Fibroblast of peridontal ligament (primary cell): ENCODE results near the gene NCKAP1.
"Not testable (repeated sequence)": the region's sequence is repeated elsewhere in the genome, so short reads cannot be mapped to it uniquely, and the experiment has no call there.

ENCODE experiments used
- DNase-seq: peaks from one replicate; pipeline ENCODE4 v3.0.0-alpha.2; 2010; ENCODE audit errors: extremely low read depth

NCKAP1 gene

DNA sequence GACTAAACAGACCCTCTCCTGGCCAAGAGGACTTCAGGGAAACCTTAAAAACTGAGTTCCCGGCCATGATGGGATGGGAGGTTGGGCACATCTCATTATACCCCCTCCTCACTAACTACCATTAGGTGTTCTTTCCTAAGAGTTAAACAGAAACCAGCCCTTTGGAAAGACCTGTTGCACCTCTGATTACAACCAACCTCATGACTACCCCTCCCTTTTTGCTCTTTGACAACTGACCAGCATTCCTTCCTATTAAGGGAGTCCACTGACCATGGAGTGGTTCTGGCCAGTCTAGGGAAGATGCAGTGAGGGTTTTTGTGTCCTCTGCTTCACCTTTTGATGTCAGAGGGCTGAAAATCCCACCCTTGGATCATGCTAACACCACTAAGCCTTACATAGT lies 127.3 kb downstream of the NCKAP1 start:
- DNase-seq, result no peak

DNA sequence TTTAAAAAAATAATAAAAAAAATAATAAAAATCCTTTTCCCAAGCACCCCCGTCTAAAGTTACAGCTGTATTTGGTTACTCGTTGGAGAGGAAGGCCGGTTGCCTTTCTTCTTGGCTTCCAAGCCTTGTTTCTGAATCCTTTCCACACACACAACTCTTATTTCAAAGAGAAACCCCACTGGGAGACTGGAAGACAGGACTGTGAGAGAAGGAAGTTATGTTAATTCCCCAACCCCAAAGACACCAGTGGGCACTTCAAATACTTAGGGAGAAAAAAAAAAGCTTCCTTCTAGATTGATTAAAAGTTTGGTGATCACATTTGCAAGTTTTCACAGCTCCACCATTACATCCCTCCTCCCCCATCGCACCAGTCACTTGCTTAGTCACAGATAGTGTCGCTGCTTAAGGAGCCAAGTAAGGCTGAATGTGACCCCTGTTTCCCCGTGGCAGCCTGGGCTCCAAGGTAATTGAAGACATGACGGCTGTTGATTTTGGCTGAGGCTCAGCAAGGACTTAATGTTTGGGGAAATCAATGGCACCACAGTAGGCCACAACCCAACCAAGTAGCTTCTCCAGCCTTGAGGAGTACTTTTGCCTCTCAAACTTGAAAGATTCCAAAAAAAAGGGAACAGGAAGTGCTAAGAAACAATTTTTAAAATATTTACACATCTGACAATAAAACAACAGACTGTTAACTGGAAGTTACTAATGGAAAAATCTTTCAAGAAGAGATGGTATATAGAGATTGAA lies 131.0 kb downstream of the NCKAP1 start:
- DNase-seq, result peak; percentile 60

DNA sequence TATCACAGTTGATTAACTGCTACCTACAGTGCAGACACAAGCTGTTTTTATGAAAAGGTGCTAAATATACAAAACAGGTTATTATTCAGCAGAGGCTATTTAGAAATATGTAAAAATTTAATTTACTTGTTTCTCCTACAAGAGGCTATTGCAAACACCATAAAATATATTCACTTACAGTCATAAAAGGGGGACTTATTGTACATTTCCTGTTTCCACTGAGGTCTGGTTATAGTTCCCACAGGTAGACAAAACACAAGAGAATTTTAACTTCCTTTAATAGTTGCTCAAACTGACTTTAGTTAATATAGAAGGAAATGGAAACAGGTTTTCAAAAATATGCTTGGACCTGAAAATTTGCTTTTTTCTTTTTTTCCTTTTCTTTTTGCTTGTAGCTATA lies 131.8 kb downstream of the NCKAP1 start:
- no peak for DNase-seq

DNA sequence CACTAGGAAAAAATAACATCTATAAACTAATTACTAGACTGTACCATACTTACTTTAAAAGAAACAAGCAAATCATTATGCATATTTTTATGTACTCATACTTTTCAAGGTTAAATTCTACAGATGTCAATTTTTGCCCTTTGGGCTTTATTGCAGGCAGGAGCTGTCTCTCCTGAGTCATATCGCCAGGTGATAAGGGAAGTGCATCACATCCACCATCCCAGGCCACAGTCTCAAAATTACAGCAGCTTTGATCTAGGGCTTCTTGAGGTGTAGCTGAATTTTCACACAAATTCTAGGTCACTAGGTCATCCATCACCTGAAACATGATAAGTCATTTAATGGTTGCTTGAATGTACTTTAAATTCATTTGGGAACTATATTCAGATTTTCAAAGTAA lies 133.4 kb downstream of the NCKAP1 start:
- DNase-seq, result no peak

DNA sequence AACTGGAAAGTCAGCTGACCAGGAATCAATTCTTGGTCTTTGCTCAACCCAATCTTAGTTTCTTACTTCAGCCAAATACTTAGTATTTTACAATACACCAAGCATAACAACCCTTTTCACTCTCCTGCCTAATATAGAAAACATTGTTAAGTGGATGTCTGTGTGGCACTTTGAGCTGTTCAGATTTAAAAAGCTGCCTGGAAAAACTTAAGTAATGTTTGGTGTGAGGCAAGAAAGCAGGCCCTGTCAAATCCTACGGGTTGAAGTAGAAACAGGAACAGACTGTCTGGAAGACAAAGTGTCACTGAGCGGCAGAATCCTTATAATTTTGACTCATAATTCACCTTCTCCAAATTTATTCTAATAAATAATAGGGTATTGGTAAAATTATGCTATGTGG lies 134.7 kb downstream of the NCKAP1 start:
- no peak for DNase-seq

DNA sequence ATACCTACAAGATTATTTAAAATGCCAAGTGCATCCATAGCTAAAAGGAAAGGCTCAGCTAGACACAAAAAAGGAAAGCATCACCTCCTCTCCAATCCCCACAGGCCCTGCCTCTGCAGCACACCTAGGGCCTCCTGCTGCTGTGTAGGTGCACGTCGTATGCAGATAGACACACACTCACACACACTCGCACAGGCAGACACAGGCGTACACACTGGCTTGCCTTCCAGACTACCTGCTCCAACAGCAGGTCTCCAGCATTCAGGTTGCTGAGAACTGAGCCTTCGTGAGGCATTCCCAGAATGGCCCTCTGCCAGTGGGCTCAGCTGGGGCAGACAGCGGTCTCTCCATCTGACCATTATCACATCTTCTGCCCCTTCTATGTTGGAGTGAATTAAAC lies 136.5 kb downstream of the NCKAP1 start:
- no peak for DNase-seq

DNA sequence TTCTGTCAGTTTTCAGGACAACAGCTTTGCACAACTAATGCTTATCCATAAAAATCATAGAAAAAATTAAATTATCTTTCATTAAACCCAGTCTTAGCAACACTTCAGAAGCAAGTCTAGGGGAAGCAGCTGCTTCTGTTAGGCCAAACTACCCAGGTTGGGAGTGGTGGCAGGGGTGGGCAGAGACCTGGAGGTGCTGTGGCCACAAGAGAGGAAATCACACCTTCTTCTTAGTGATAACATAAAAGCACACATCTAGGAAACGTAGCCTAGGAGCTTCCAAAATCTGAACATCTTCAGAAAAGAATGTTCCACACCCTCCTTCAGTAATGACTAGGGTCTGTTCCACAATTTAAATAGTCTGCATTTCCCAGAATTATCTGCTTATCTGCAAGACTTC lies 139.5 kb downstream of the NCKAP1 start:
- DNase-seq, result no peak

DNA sequence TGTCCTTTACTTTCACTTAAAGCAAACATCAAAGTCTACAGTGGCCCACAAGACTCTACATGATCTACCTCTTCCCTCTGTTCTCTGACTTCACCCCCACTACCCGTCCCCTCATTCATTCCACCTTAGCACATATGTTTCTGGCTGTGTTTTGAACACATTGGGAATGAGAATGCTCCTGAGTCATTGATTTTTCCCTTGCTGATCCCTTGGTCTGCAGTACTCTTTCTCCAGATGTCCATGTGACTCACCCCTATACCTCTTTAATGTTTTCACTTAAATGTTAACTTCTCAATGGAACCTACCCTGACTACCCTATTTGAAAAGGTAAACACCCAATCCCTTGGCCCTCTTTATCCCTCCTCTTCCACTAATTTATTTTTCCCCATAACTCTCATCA lies 141.1 kb downstream of the NCKAP1 start:
- DNase-seq, result peak; percentile 67

DNA sequence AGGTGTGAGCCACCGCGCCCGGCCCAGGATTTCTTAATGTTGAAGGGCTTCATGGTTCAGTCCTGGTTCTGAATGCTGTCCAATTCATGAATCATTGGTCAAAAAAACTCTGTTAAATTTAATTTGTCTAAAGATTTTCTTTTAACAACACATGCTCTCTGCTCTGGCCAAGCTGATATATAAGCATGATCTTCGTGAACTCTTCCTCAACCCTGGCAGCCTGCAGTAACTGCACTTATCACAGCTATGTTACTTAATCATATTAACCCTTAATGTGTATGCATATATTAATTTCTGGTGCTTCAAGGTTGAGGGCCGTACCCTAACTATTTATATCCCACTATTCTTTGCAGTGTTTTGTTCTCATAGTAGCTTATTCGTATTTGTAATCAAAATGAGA lies 142.5 kb downstream of the NCKAP1 start:
- no peak for DNase-seq

DNA sequence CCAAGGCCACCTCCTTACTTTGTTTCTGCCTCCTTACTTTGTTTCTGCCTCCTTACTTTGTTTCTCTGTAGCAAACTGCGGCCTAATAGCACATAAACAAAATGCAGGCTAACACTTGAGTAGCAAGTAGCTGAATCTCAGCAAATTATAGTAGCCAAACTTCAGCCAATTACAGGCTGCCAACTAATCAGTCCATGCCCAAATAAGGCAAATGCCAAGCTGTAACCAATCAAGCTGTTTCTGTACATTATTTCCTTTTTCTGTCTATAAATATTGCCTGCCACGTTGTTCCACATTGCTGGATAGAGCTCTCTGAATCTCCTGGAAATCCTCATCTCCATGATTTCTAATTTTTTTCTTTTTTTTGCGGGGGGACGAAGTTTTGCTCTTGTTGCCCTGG lies 143.1 kb downstream of the NCKAP1 start:
- no peak for DNase-seq

DNA sequence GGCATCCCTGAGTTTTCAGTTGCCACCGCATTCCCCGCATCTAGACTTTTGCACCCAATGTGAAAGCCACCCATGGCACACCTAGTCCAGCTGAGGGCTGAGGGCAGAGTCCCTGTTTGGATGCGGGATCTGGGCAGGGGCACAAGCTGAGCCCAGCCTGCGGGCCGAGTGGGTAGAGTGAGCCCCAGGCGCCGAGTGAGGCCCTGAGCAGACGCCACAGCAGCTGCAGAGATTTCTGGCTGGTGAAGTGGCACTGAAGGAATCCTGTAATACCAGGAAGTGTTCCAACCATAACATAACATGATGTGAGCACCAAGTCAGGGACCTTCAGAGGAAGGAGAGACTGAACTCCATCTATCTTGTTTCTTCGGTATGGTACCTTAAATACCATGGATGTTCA lies 144.1 kb downstream of the NCKAP1 start:
- DNase-seq, result peak; percentile 44

DNA sequence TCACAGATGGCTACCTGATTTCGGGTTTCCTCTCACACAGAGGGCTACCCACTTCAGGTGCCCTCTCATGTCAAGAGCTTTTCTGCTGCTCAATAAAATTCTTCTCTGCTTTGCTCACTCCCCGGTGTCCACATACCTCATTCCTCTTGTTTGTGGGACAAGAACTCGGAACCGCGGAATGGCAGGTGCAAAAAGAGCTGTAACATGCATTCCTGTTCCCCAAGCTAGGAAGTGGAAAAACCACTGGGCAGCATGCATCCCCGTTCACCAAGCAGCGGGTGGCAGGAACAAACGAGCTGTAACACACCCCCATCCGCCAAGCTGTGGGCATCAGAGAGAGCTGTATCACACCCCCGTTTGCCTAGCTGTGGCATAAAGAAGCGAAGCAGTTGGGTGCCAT lies 144.6 kb downstream of the NCKAP1 start:
- no peak for DNase-seq

DNA sequence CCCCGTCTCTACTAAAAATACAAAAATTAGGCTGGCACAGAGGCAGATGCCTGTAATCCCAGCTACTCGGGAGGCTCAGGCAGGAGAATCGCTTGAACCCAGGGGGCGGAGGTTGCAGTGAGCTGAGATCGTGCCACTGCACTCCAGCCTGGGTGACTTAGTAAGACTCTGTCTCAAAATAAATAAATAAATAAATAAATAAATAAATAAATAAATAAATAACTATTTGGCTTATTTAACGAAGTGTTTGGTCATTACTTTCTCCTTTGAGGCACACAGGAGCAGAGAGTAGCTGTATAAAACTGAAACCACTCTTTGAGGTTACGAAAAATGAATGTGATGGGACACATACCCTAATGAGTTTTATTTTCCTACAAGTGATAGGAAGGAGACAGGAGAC lies 145.2 kb downstream of the NCKAP1 start:
- not testable (repeated sequence) for DNase-seq

DNA sequence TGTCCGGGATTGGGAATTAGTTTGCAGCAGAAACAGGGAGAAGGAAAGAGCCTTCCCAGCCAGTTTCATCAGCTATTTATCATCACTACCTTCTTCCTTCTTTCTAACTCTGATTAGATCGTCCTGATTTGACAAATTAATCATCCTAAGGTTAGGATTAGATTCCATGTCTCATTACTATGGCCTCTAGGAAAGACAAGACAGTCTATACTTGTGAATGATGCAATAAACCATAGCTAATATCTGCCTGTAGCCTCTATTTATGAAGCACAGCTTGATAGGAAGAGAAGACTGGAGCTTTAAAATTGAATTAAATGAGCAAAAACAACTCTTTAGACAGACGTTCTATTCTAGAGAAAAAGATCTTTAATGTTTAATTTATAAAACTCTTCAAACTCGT lies 146.6 kb downstream of the NCKAP1 start:
- no peak for DNase-seq

DNA sequence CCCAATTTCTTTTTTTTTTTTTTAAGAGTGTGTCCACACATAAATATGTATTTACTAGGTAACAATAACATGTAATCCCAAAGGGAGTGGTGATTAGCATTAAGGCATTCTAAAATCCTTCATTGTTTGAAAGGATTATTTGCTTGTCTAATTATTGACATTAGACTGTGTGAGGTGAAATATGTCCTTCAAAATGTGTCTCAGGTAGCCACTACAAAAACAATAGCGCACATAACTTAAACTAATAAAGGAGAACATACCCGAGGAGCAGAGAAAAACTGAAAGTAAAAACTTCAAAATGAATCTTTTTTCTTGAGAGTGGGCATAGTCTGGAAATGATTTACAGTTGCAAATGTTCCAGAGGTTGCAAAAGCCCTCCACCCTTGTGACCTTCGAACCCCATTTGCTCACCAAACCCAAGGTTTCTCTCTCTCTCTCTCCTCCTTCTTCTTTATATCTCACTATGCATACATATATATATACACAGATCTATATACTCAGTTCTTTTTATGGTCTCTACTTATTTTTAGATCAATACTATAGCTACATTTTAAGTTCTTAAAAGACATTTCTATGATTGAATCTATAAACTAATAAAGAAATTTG lies 147.4 kb downstream of the NCKAP1 start:
- peak; percentile 19 for DNase-seq

DNA sequence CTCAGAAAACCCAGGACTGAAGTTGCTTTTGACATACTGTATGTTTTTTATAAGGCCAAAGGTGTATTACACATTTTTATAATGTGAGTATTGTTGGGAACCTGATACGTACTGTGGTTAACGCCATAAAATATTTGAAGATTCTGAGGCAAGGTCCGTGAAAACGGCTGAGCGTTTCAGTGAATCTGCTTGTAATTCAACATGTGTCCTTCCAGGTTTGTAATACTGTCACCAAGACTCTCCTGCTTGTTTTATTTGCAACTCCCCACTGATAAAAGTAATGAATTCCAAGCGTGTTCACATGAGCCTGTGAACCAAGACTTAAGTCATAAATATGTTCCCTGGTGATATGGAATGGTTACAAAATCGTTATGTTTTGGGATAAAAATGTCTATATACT lies 148.0 kb downstream of the NCKAP1 start:
- DNase-seq, result no peak

DNA sequence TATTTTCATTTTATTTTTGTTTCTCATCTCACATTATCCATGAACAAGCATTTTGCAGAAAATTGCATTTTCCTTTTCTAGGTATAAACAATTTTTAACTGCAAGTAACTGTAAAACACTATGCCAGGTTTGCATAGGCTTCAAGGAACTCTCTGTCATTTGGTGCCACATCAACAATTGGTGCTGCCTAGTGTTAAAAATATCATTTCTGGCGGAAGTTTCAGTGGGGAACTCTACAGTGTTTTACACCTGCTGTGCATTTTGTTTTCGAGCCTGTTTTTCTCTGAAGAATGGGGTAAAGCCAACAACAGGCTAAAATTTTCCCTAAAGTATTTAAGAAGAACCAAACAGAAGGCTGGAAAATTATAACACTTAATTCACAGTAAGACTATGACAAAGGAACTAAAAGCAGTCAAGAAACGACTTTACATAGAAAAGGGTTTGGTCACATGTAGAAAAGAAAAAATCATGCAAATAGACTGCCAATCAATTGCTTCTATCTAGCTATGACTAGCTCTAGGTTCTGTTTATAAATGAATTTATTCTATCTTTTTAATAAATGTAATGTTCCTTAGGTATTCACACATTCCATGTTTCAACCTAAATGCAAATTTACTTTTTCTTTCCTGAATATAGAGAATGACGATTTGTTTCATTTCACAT lies 150.4 kb downstream of the NCKAP1 start:
- DNase-seq, result no peak

DNA sequence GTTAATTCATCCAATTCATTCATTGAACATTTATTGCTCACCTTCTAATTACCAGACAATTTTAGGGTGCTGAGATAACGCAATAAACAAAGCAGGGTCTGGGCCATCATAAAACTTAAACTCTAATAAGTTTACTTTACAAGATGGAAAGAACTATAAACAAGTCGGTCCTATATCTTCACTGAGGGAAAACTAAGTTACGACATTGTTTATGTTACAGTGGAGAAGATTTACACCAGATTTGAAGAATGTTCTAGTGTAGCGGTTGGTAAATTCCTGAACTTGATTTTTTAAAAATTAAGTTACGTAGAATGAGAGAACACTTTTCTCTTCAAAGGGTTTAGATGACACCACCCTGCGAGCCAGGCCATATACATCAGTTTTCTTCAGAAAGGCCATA lies 151.2 kb downstream of the NCKAP1 start:
- DNase-seq, result peak; percentile 31

DNA sequence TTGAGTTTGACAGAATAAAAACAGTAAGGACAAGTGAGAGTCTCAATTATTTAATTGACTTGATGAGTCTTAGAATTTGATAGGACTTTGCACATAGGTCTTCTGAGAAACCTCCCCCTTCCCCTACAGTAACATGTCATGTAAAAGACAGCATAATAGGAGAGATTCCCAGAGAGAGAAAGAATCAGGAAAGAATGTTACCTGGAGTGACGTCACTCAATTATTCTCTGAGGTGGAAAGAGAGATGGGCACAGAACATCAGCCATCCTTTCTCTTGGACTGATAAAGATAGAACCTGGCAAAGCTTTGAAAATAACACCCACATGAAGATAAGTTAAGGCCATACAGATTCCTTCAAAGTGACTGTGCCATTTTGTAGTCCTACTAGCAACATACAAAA lies 152.5 kb downstream of the NCKAP1 start:
- no peak for DNase-seq

DNA sequence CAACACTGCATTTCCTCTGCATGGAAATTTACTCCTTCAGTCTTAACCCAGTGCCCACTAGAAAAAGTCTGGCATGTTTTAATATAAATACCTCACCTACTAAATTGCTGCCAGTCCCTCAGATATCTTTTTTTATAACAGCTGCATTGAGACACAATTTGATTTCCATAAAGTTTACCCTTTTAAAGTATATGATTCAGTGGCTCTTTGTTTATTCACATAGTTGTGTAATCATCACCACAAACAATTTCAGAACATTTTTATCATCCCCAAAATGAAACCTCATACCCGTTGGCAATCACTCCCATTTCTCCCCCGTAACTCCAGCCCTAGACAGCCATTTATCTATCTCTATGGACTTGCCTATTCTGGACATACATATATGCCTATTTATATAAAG lies 154.8 kb downstream of the NCKAP1 start:
- peak; percentile 70 for DNase-seq

DNA sequence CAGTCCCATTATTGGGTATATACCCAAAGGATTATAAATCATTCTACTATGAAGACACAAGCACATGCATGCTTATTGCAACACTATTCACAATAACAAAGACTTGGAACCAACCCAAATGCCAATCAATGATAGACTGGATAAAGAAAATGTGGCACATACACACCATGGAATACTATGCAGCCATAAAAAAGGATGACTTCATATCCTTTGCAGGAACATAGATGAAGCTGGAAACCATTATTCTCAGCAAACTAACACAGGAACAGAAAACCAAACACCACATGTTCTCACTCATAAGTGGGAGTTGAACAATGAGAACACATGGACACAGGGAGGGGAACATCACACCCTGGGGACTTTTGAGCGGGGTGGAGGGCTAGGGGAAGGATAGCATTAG lies 158.2 kb downstream of the NCKAP1 start:
- not testable (repeated sequence) for DNase-seq

DNA sequence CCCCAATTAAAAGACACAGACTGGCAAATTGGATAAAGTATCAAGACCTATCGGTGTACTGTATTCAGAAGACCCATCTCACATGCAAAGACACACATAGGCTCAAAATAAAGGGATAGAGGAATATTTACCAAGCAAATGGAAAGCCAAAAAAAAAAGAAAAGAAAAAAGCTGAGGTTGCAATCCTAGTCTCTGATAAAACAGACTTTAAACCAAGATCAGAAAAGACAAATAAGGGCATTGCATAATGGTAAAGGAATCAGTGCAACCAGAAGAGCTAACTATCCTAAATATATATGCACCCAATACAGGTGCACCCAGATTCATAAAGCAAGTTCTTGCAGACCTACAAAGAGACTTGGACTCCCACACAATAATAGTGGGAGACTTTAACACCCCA lies 161.6 kb downstream of the NCKAP1 start:
- not testable (repeated sequence) for DNase-seq

DNA sequence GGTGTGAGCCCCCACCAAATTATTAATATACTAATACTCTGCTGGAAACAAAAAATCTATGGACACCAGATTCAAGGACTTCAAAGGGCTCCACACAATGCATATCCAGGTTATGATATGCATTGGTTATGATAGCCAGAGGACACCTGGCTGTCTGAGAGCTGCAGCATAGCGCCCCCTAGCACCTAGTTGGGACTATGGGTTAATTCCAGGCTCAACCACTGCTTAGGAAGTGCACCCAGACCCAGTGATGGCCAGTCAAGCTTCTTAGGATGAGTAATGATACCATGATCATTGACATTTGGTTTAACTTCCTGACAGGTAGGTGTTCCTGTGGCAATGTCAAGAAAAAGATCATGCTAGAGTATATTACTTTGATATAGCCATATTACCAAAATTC lies 168.0 kb downstream of the NCKAP1 start:
- DNase-seq, result no peak
